Muscle layer of colon (tissue), 2 donors: Measurements from ENCODE around the gene EPB41L5.
"Not testable (repeated sequence)": the region's sequence is repeated elsewhere in the genome, so short reads cannot be mapped to it uniquely, and the experiment has no call there.

Experiments
- H3K27ac ChIP-seq: one replicate; pipeline ENCODE4 v1.7.0; 2013; ENCODE audit warnings: low read depth, mild to moderate bottlenecking, low read length, moderate library complexity
- H3K27me3 ChIP-seq, 2 donors: one replicate each; pipeline ENCODE4 v1.7.0; 2013; ENCODE audit warnings: low read length in 2 of 2, mild to moderate bottlenecking in 2 of 2; ENCODE audit not compliant: insufficient read depth in 2 of 2, control insufficient read depth in 1 of 2
- H3K36me3 ChIP-seq: one replicate; pipeline ENCODE4 v1.7.0; 2013; ENCODE audit warnings: mild to moderate bottlenecking, low read length; ENCODE audit not compliant: insufficient read depth
- H3K4me1 ChIP-seq: one replicate; pipeline ENCODE4 v1.7.0; 2013; ENCODE audit warnings: mild to moderate bottlenecking, low read length; ENCODE audit not compliant: insufficient read depth
- H3K4me3 ChIP-seq, 2 donors: one replicate each; pipeline ENCODE4 v1.7.0; 2013; ENCODE audit warnings: low read length in 2 of 2, low read depth in 1 of 2, mild to moderate bottlenecking in 1 of 2, moderate library complexity in 1 of 2
- H3K9ac ChIP-seq: one replicate; pipeline ENCODE4 v1.7.0; 2013; ENCODE audit warnings: low read length
- H3K9me3 ChIP-seq: one replicate; pipeline ENCODE4 v1.7.0; 2013; ENCODE audit warnings: mild to moderate bottlenecking, low read length
- donor health status: abdominal sarcoma.
- donor health status: Adenocarcinoma of cecum.

The EPB41L5 gene

DNA sequence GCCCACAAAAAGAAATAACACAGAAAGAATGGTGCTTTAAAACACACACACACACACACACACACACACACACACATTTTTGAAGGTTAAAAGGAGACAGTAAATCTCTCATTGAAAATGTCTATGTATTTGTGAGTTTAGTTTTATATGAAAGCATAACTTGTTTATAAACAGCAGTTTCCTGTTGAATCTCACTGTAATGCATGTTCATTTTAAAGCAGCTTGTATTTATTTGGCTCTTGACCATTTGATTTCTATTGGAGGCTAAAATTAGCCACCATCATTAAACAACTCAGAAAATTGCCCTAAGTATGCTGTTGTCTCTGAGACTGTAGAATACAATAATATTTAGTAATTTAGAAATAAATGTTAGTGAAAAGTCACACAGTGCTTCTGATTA, 115.3 kb downstream of the EPB41L5 start:
- H3K4me1 ChIP-seq, result no peaks in the 10 kb centered on the region
- H3K27ac ChIP-seq, result no peak overlapping the region
- H3K36me3 ChIP-seq, result peaks cover 5% of the 10 kb centered on the region
- H3K4me3 ChIP-seq, result no peak overlapping the region
- H3K9ac ChIP-seq, result no peak overlapping the region
- no peaks in the 10 kb centered on the region for H3K9me3 ChIP-seq
- H3K27me3 ChIP-seq, result no peaks in the 10 kb centered on the region

DNA sequence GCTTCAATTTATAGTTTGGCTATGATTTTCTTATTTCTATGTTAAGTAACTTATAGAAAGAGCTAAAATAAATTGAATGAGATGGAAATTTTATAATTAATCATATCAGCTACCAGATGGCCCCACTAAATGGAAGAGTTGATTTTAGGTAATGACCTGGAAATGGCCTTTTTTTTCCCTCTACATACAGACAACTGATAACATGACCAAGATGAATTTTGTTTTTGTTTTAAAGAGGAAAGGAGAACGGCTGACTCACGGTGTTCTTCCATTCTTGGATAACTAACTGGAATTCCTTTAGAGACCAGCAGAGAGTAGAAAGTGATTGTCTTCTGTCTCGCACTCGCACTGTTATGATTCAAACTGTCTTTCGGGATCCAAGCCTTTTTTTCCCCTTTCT, 119.3 kb downstream of the EPB41L5 start:
- Histone ChIP-seq H3K27ac (no peak overlapping the region), H3K27me3 (no peaks in the 10 kb centered on the region), H3K9ac (no peak overlapping the region), H3K9me3 (no peaks in the 10 kb centered on the region), H3K4me3 (no peak overlapping the region), H3K4me1 (no peaks in the 10 kb centered on the region), H3K36me3 (peaks cover 11% of the 10 kb centered on the region)

- H3K4me1 ChIP-seq, result no peaks in the 10 kb centered on the region
- no peaks in the 10 kb centered on the region for H3K9me3 ChIP-seq
- no peak overlapping the region for H3K27ac ChIP-seq
- H3K27me3 ChIP-seq, result no peaks in the 10 kb centered on the region
- H3K36me3 ChIP-seq, result peaks cover 11% of the 10 kb centered on the region
- no peak overlapping the region for H3K9ac ChIP-seq
- no peak overlapping the region for H3K4me3 ChIP-seq
These were observed 119.8 kb downstream of the EPB41L5 start for GRCh38 chr2:120132691-120133090.

GRCh38 chr2:120133572-120134244, 120.8 kb downstream of the EPB41L5 start:
- Histone ChIP-seq H3K4me3 (no peak overlapping the region), H3K9me3 (no peaks in the 10 kb centered on the region), H3K27me3 (no peaks in the 10 kb centered on the region), H3K4me1 (no peaks in the 10 kb centered on the region), H3K36me3 (peaks cover 11% of the 10 kb centered on the region), H3K27ac (no peak overlapping the region), H3K9ac (no peak overlapping the region)

DNA sequence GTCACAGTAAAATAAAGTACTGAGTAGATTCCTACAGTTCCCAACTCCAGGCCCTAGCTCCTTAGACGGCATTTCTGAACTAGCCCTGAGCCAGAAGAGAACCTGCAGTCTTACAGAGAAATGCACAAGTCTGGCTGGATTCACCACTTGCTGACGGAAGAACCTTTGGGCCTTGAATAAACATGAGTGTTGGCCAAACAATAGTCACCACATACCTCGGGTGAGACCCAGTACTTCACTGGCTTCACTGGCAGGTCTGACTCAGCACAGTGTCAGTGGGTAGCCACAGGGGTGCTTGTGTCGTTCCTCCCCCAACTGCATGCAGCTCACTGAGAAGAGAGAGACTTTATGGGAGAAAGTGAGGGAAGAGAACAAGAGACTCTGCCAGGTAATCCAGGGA, 121.4 kb downstream of the EPB41L5 start:
- Histone ChIP-seq H3K9ac (no peak overlapping the region), H3K4me3 (no peak overlapping the region)

GRCh38 chr2:120135013-120135412, 122.1 kb downstream of the EPB41L5 start:
- not testable (repeated sequence) for H3K27ac ChIP-seq, H3K4me1 ChIP-seq, H3K4me3 ChIP-seq, H3K9me3 ChIP-seq, H3K9ac ChIP-seq, H3K27me3 ChIP-seq
- H3K36me3 ChIP-seq, result peaks cover 11% of the 10 kb centered on the region

More for the DNA sequence above, 121.4 kb downstream of the EPB41L5 start:
- Histone ChIP-seq H3K9me3 (no peaks in the 10 kb centered on the region), H3K4me1 (no peaks in the 10 kb centered on the region), H3K27me3 (no peaks in the 10 kb centered on the region), H3K27ac (no peak overlapping the region), H3K36me3 (peaks cover 11% of the 10 kb centered on the region)

DNA sequence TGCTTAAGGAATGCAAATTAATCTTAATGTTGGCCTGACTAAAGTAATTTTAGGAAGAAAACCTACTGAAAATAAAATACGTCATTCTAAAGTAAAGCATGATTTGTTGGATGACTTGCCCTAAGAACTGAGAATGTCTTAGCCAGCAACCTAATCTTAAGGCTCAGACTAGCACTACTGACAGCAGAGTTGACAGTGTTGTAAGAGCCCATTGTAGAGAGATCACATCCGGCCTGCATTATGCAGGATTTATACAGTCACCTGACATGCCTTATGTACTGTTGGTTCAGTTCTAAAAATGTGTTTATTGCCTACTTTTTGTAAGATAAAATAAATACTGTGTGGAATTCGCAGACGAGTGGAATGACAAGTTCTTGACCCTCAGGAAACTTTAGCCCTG, 128.0 kb downstream of the EPB41L5 start:
- no peaks in the 10 kb centered on the region for H3K9me3 ChIP-seq
- H3K4me1 ChIP-seq, result no peaks in the 10 kb centered on the region
- no peak overlapping the region for H3K9ac ChIP-seq
- H3K27me3 ChIP-seq, result no peaks in the 10 kb centered on the region
- no peak overlapping the region for H3K27ac ChIP-seq
- H3K36me3 ChIP-seq, result no peaks in the 10 kb centered on the region
- no peak overlapping the region for H3K4me3 ChIP-seq

GRCh38 chr2:120141300-120142069, 128.6 kb downstream of the EPB41L5 start:
- H3K36me3 ChIP-seq, result peaks cover 4% of the 10 kb centered on the region
- H3K4me3 ChIP-seq, result no peak overlapping the region
- no peaks in the 10 kb centered on the region for H3K9me3 ChIP-seq
- H3K4me1 ChIP-seq, result no peaks in the 10 kb centered on the region
- H3K27ac ChIP-seq, result no peak overlapping the region
- H3K27me3 ChIP-seq, result no peaks in the 10 kb centered on the region
- H3K9ac ChIP-seq, result no peak overlapping the region

- H3K4me1 ChIP-seq, result no peaks in the 10 kb centered on the region
- no peaks in the 10 kb centered on the region for H3K9me3 ChIP-seq
- no peak overlapping the region for H3K27ac ChIP-seq
- H3K27me3 ChIP-seq, result no peaks in the 10 kb centered on the region
- H3K4me3 ChIP-seq, result no peak overlapping the region
- H3K36me3 ChIP-seq, result peaks cover 5% of the 10 kb centered on the region
- H3K9ac ChIP-seq, result no peak overlapping the region
These were observed 129.8 kb downstream of the EPB41L5 start for GRCh38 chr2:120142528-120143219.

DNA sequence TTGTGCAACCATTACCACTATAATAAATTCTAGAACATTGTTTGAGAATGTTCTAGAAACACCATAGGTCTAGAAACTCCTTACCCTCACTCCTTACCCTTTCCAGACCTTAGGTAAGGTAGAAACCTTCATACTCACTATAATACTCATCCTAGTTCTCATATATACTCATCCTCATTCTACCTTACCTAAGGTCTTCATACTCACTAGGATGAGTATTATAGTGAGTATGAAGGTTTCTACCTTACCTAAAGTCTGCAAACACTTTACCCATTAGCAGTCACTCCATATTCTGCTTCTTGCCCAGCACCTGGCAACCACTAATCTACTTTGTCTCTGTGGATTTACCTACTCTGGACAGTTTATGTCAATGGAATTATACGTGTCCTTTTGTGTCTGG, 135.4 kb downstream of the EPB41L5 start:
- H3K9ac ChIP-seq, result no peak overlapping the region
- no peak overlapping the region for H3K27ac ChIP-seq
- H3K27me3 ChIP-seq, result no peaks in the 10 kb centered on the region
- H3K4me3 ChIP-seq, result no peak overlapping the region
- H3K9me3 ChIP-seq, result no peaks in the 10 kb centered on the region
- H3K4me1 ChIP-seq, result no peaks in the 10 kb centered on the region
- H3K36me3 ChIP-seq, result peaks cover 5% of the 10 kb centered on the region

- peaks cover 5% of the 10 kb centered on the region for H3K36me3 ChIP-seq
- no peak overlapping the region for H3K9ac ChIP-seq
- no peaks in the 10 kb centered on the region for H3K9me3 ChIP-seq
- no peaks in the 10 kb centered on the region for H3K4me1 ChIP-seq
- no peak overlapping the region for H3K27ac ChIP-seq
- H3K27me3 ChIP-seq, result no peaks in the 10 kb centered on the region
- no peak overlapping the region for H3K4me3 ChIP-seq
These were observed 135.8 kb downstream of the EPB41L5 start for GRCh38 chr2:120148669-120149068.
